ENCODE data around the gene STXBP1.

- no peak for TF ChIP-seq CTCF (IDR thresholded peaks at IDR 0.05; ENCODE audit: low read depth, low read length, poor library complexity, severe bottlenecking)
- TF ChIP-seq EZH2phosphoT487 (IDR thresholded peaks at IDR 0.05; ENCODE audit: borderline replicate concordance, low read length) = no peak
Observed at GRCh38 chr9:127587966-127588365, 24.1 kb upstream of the STXBP1 start.
